Hepatocyte (in vitro differentiated cells): ENCODE measurements around the gene MINK1.

ENCODE experiments used
- CTCF ChIP-seq: fragments of 200-600 bp; sonication (generic); IDR thresholded peaks from 2 replicates; pipeline ENCODE4 v1.5.1; 2016; ENCODE audit warnings: antibody characterized with exemption, mild to moderate bottlenecking; ENCODE audit not compliant: poor library complexity
- EZH2 ChIP-seq: fragments of 200-600 bp; sonication (generic); IDR thresholded peaks from 2 replicates; pipeline ENCODE4 v1.6.1; 2016; ENCODE audit warnings: antibody characterized with exemption, mild to moderate bottlenecking, borderline replicate concordance
- EZH2phosphoT487 ChIP-seq: fragments of 200-600 bp; sonication (generic); IDR thresholded peaks from one replicate; pipeline ENCODE4 v1.6.1; 2018; ENCODE audit warnings: antibody characterized with exemption, mild to moderate bottlenecking, low read depth, moderate library complexity; ENCODE audit not compliant: unreplicated experiment, severe bottlenecking

- TF ChIP-seq CTCF (no peak), EZH2phosphoT487 (no peak), EZH2 (no peak)
Measured at GRCh38 chr17:4938688-4939545, 105.8 kb downstream of the MINK1 start.
